SW480 (cell line): Measurements from ENCODE around the gene PEPD.

Experiments used
- DNase-seq: peaks from one replicate; pipeline ENCODE4 v3.0.0-alpha.2; 2016; ENCODE audit warnings: low spot score

PEPD gene

DNA sequence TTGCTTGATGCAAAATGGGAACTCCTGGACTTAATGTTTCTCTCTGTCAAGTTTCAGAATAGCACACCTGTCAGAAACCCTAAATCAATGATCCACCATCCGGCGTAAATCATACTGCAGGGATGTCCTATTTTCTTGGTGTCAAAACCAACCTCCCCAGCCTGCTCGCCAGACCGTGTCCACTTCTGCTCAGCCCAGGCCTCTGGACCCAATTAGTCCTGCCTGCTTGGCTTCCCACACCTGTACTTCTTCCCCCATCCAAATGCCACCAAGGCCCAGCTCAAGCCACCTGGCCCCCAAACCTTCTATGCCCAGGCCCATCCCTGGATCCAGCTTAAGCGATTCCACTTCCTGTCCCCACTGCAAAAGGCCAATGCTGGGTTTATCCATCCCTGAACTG lies 25.1 kb upstream of the PEPD start:
- DNase-seq: no peak

GRCh38 chr19:33545217-33545981 lies 23.8 kb upstream of the PEPD start:
- DNase-seq: no peak

- no peak for DNase-seq
Observed at GRCh38 chr19:33535226-33535625, 13.6 kb upstream of the PEPD start.

DNA sequence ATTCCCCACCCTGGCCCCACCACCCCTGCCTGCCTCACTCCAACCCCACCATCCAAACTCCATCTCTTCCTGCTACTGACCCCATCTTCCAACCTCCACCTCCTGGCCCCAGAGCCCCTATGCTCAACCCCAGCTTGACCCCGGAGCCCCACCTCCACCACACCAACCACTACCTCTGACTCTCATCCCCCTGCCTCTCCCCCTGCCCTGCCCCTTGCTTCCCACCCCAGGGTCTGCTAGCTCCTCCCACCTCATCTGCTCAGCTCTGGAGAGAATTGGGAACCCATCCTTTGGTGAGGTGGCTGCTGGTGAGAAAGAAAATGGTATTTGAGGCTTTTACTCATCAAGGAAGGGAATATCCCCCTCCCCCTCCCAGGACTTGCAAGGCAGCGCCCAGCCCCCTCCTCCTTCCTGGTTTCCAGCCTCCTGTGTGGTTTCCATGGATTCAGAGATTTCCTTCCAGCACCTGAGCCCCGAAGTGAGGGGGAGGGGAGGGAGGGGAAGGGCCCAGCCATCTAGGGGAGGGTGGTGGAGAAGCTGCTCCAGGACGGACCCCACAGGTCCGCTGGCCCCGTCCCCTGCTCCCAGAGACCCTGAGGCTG lies 11.4 kb upstream of the PEPD start:
- DNase-seq: no peak

DNA sequence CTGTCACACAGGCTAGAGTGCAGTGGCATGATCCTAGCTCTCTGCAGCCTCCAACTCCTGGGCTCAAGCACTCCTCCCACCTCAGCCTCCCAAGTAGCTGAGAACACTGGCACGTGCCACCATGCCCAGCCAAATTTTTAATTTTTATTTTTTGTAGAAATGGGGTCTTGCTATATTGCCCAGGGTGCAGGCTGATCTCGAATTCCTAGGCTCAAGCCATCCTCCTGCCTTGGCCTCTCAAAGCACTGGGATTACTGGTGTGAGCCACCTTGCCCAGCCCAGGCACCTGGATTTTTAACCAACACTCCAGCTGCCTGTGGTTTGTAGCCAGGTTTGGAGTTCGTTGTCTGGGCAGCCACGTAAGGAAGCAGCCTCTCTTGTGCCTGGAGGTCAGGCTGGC lies 9.3 kb upstream of the PEPD start:
- DNase-seq: no peak

DNA sequence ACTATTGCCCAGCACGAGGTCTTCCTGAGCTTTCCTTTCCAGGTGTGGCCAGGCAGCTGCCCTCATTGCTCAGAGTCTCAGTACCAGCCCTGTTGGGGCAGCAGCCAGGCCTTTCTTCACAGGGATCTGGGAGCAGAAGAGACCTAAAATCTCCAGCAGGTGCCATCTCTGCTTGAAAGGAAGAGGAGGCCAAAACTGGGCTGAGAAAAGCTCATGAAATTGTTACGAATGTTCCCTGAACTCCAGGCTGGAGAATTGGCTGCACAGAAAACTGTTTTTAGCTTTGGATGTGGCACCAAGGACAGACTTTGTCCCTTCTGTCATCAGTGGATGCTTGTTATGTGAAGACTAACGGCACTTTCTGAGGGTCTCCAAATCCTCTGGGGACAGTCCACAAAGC lies 8.7 kb upstream of the PEPD start:
- DNase-seq: no peak

DNA sequence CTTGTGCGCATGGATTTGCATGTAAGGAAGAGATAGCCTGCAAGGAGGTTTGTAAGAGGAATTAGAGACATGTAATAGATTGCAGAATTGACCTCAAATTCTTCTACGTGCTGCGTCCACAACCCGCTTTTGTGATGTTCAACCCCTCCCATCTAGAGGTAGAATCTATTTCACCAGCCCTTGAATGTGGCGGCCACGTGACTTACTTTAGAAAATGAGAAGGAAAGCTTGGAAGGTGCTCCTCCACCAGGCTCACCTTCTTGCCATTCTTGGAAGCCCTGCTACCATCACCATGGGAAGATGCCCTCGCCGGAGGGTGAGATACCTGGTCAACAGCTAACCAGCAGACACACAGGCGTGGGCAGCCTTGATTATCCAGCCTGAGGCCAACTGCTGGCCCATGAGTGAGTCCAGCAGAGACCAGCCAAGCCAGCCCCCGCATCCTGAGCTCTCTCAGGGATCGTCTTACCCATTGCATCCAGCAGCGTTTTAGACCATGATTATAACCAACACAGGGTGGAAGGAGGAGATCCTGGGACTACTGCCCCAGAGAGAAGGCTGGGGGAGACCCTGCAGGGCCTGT lies 7.6 kb upstream of the PEPD start:
- no peak for DNase-seq

DNA sequence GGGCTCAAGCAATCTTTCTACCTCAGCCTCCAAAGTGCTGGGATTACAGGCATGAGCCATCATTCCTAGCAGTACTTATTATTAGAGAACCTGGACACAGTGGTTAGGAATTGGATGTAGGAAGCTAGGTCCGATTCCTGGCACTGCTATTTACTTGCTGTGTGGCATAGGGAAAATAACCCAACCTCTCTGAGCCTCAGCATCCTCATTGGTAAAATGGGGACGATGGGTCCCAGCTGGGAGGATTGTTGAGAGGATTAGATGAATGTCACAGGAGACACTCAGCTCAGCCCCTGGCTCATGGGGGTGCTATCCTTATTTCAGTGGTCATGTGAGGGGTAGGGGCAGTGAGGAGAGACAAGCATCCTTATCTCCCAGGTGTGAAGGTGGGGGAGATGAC lies 6.8 kb upstream of the PEPD start:
- no peak for DNase-seq

- DNase-seq: no peak
Observed at GRCh38 chr19:33527125-33527524, 5.5 kb upstream of the PEPD start.

GRCh38 chr19:33524024-33524664 lies 2.6 kb upstream of the PEPD start:
- no peak for DNase-seq

DNA sequence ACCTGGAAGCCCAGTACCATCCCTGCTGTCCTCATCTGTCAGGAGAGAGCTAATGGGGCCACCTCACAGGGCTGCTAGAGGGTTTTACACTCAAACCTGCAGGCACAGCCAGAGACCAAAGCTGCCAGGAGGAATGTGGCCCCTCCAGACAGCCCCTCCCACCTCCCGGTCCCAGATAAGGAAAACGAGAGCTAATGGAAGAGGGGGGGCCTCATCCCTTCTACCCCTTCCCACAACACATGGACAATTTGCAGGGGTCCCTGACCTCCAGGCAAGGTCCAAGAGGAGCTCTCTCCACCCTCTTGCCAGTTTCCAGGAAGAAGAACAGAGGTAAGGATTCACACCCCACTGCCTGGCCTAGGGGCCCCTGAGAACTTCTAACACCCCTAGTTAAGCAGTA lies 1.6 kb upstream of the PEPD start:
- no peak for DNase-seq

DNA sequence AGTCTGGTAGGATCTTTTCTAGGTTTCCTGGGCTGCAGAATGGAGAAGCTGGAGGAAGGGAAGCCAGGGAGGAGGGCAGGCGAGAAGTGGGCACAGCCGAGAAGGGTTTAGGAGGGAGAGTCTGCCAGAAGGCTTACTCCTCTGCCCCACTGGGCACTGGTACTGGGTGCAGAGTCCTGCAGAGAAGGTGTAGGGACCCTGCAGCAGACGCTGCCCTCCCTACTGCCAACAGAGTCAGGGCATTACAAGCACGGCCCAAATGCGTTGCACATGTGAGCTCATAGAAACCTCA lies 726 bp upstream of the PEPD start:
- DNase-seq: no peak

GRCh38 chr19:33520844-33521479 lies 629 bp downstream of the PEPD start:
- DNase-seq: no peak

- no peak for DNase-seq
Observed at GRCh38 chr19:33520048-33520643, 1.4 kb downstream of the PEPD start.

DNA sequence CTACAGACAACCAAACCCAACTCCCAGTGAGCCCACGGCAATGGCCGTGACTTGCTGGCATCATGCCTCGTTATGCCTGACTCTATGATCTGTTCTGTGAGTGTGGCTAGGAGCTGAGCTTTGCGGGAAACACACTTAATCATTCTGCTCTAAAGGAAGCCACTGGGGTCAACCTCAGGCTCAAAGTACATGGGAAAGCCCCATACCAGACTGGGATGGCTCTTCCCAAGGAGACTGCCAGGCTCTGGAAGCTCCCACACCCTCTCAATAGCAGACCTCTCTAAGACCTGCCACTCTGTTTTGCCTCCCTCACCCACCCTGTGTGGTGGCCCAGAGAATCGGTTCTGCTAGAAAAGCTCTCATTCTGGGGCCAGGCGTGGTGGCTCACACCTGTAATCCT lies 2.2 kb downstream of the PEPD start:
- DNase-seq: no peak

DNA sequence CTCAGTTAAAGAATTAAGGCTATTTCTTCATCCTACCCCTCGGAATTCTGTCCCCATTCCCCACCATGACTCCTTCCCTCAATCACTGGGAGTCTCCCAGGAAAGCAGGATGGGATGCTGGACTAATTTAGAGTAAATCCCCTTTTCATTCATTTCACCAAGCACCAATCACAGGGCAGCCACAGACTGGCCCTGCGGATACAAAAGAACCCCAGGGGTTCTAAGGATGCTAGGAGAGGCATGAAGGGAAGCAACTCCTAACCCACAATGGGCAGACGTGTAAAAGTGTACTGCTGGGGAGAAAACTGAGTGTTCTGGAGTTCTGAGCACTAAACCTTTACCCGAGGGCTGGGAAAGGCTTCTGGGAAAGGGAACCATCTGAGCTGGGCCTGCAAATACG lies 3.0 kb downstream of the PEPD start:
- no peak for DNase-seq

DNA sequence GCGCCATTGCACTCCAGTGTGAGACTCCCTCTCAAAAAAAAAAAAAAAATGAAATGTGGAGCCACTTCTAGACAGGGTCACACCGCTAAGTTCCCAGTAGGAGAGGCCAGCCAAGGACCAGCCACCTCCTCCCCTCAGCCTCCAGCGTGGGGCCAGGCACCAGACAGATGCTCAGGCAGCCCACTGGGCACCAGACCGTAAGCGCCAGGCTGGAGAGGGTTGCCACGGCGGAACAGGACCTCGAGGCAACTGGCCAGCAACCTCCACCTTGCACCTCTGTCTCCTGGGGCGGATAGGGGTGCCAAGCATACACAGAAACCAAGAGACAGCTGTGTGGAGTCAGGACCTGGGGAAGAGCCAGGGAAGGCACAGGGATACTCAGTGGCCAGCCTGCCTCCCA lies 3.7 kb downstream of the PEPD start:
- DNase-seq: no peak

- DNase-seq: no peak
Observed at GRCh38 chr19:33515921-33516320, 5.7 kb downstream of the PEPD start.

DNA sequence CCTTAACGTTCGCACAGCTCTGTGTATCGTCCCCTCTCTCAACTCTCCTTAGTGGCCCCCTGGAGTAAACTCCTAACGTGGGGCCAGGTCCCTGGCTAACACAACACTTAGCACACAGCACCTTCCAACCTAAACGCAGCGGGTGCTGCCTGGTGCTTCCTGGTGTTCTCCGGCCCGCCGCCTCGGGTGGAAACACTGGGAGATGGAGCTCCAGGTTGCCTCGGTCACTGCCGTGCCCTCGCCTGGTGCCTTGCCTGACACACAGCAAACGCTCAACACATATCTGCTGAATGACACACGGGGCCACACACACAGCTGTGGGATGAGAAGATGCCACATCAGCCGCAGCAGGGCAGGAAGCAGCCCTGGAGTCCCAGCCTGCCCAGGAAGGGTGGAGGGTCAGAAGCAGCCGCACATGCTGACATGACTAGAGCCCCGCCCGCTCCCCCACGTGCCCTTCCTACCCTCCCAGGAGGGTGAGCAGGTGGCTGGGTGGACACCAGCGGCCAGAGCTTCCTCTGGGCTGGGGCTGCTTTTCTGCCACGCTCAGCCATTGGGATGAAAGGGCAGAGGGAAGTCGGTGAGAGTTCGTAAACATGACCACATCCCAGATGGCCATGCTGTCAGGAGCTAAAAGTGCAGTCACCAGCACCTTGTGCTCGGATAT lies 6.6 kb downstream of the PEPD start:
- peak; percentile 34 for DNase-seq

DNA sequence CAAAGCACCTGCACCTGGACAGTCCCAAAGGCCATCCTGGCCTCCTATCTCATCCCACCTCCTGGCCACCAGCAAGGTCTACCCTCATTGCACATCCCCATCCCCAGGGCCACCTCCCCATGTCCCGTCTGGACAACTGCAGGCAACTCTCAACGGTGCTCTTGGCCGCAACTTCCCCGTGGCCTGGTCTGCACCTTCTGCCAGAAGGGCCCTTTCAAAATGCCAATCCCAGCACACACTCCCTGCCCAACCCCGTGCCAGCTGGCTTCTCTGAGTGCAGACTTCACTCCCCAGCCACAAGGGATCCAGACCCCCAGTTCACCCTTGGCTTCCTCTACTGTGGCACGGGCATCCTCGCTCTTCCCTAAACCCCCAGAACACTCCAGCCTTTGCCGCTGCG lies 8.2 kb downstream of the PEPD start:
- DNase-seq: no peak

- DNase-seq: no peak
Observed at GRCh38 chr19:33512580-33513137, 8.9 kb downstream of the PEPD start.

DNA sequence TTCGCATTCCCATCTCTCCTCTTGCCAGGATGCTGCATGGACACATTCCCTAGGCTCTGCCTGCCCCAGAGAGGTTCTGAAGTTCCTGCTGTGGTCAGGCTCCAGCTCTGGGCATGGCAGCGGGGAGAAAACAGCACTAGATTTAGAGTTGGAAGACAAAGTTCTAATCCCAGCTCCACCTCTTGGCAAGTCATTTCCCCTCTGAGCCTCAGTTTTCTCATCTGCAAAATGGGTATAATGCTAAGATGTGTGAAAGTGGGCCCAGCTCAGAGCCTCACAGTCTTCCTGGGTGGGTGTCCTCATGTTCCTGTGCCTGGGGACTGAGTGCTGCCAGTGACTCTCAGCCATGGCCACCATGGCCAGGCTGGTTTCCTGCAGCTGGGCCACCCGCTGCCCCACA lies 9.6 kb downstream of the PEPD start:
- no peak for DNase-seq
